T-helper 2 cell treated with Interferon-gamma antibody and Interleukin-4, amounts not matched to agents 100 ng/mL and 5 ng/mL, for 36 hours (primary cell): ENCODE data around the gene GNG8. TPM values are rescaled to one million over a fixed set of nuclear protein-coding genes. Genes with fewer than 3 reads are reported as not detected.

Experiments
- intact Hi-C: fragments of 100-400 bp; cut with micrococcal nuclease; formaldehyde crosslinking; loops from one replicate; pipeline ENCODE4 v1.15.1; 2023
- total RNA-seq: library from RNA; stranded (reverse); gene quantifications from 2 replicates; pipeline ENCODE4 v1.2.3, GENCODE V29; 2022

The GNG8 gene
- total RNA-seq, 1 donor from 2014 or later: 4.6 TPM

- intact Hi-C loops: no loop called here
These were observed 15.3 kb downstream of the GNG8 start for GRCh38 chr19:46620716-46621115.

DNA sequence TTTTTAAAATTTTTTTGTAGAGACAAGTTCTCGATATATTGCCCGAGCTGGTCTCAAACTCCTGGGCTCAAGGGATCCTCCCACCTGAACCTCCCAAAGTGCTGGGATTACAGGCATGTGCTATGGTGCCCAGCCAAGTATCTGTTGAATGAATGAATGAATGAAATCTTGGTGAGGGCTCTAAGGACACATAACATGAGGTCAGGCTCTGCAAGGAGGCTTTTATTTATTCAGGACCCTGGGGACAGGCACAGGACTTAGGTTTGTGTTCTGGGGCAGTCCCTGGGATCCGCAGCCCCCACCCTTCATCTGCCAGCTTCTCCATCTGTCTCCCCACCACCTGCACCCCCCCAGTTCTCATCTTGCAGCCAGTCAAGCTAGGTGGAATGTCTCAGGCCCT, 15.7 kb downstream of the GNG8 start:
- intact Hi-C loops: no loop called here

DNA sequence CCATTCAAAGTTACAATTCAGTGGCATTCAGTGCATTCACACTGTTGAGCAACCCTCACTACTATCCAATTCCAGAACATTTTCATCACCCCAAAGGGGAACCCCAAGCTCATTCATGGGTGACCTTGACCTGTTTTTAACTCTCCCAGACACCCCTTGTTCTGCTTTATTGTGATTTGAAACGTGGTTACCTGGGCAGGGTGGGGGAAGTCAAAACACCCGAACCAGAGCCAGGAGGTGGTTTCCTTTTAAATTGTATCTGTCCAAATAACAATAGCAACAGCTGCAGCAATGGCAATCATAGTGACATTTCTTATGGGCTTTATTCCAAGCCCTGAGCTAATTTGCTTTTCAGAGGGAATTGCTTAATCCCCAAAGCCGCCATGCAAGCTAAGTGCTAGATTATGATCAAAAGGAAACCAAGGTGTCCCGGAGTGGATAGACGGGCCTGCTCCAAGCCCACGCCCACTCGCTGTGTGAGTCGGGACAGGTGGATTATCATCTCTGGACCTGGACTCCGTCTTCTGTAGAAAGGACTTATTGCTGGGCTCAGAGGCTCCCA, 17.3 kb downstream of the GNG8 start:
- intact Hi-C loops: no loop called here

GRCh38 chr19:46617601-46618000, 18.4 kb downstream of the GNG8 start:
- intact Hi-C loops: loop anchor here (2.0 kb wide), 1 partner anchor 17 kb away; no protein-coding TSS in a partner anchor

GRCh38 chr19:46616631-46617322, 19.2 kb downstream of the GNG8 start:
- intact Hi-C loops: loop anchor here (2.0 kb wide), 1 partner anchor 18 kb away; no protein-coding TSS in a partner anchor

DNA sequence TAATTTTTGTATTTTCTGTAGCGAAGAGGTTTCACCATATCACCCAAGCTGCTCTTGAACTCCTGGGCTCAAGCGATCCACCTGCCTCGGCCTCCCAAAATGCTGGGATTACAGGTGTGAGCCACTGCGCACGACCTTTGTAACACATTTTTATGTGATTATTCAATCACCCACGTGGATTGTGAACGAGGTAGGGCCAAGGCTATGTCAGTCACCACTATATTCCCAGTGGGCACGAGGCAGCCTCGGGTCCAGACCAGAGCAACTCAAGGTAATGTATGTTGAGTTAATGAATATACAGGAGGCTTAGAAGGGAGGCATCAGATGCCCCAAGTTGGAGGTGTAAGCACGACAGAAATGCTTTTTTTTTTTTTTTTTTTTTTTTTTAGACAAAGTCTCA, 20.0 kb downstream of the GNG8 start:
- intact Hi-C loops: loop anchor here (2.0 kb wide), 1 partner anchor 19 kb away; no protein-coding TSS in a partner anchor

- intact Hi-C loops: loop anchor here (1.0 to 5.0 kb wide), 2 partner anchors 48 to 103 kb away; partner anchors contain the start of gene PRKD2
These were observed 21.8 kb downstream of the GNG8 start for GRCh38 chr19:46614114-46614722.

DNA sequence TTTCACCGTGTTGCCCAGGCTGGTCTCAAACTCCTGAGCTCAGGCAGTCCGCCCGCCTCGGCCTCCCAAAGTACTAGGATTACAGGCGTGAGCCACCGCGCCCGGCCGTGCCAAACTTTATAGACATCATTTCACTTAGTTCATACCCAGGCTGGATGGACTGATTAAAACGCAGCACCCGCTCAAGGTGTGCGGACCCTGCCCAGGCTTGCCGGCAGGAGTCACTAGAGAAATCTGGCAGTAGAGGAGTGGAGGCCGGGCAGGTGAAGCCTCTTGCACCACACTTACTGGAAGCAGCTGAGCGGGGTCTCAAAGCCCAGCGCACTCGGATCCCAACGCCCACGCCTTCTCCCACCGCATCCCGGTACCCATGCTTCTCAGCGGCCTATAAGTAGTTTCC, 22.5 kb downstream of the GNG8 start:
- intact Hi-C loops: loop anchor here (5.0 kb wide), 1 partner anchor 104 kb away; the partner anchor contains the start of gene PRKD2

- intact Hi-C loops: loop anchor here (1.0 to 5.0 kb wide), 2 partner anchors 11 to 106 kb away; partner anchors contain the start of gene PRKD2
These were observed 24.2 kb downstream of the GNG8 start for GRCh38 chr19:46611776-46612175.

DNA sequence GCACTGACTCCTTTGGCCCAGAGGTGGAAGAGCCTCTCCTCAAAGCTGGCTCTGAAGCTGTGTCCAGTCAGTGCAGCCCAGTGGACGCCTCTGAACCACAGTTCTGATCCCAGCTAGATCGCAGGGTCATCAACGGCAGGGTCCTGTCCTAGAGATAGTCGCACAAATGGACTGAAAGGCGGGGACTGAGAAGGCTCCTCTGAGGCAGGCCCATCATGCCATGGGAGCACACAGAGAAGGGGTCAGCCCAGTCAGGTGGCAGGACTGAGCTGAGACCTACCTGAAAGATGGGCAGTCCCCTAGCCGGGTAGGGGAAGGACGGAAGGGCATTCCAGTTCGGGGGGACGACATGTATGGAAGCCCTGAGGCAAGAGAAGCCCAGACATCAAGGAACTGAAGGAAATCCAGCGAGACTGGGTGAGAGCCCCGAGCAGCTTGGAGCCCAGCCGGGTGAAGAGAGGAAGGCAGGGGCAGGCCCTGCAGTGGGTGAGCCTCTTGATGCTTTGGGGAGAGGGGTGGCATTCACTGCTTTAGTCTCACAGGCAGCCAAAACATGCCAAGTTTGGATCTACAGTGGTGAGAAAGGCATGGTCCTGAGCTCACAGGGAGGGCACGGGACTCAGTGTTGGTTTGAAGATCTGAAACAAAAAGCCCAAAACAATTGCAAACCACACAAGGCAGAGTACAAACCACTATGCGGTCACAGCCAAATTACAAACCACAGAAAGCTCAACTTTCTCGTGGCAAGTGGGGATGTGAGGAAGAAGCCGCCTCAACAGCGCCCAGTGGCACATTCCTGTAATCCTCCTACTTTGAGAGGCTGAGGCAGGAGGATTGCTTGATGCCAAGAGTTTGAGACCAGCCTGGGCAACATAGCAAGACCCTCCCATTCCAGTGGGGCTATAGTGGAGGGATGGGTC, 24.9 kb downstream of the GNG8 start:
- intact Hi-C loops: loop anchor here (1.0 to 5.0 kb wide), 2 partner anchors 11 to 106 kb away; partner anchors contain the start of gene PRKD2

DNA sequence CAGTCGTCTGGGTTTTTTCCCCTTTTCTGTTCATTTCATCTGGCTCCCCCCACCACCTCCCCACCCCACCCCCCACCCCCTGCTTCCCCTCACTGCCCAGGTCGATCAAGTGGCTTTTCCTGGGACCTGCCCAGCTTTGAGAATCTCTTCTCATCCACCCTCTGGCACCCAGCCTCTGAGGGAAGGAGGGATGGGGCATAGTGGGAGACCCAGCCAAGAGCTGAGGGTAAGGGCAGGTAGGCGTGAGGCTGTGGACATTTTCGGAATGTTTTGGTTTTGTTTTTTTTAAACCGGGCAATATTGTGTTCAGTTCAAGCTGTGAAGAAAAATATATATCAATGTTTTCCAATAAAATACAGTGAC, 25.6 kb downstream of the GNG8 start:
- intact Hi-C loops: loop anchor here (5.0 kb wide), 1 partner anchor 107 kb away; the partner anchor contains the start of gene PRKD2

DNA sequence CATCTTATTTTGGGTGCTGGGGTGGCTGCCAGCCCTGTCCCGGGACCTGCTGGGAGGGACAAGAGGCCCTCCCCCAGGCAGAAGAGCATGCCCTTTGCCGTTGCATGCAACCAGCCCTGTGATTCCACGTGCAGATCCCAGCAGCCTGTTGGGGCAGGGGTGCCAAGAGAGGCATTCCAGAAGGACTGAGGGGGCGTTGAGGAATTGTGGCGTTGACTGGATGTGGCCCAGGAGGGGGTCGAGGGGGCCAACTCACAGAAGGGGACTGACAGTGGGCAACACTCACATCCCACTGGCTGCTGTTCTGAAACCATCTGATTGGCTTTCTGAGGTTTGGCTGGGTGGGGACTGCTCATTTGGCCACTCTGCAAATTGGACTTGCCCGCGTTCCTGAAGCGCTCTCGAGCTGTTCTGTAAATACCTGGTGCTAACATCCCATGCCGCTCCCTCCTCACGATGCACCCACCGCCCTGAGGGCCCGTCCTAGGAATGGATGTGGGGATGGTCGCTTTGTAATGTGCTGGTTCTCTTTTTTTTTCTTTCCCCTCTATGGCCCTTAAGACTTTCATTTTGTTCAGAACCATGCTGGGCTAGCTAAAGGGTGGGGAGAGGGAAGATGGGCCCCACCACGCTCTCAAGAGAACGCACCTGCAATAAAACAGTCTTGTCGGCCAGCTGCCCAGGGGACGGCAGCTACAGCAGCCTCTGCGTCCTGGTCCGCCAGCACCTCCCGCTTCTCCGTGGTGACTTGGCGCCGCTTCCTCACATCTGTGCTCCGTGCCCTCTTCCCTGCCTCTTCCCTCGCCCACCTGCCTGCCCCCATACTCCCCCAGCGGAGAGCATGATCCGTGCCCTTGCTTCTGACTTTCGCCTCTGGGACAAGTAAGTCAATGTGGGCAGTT, 26.2 kb downstream of the GNG8 start:
- intact Hi-C loops: loop anchor here (5.0 kb wide), 1 partner anchor 108 kb away; the partner anchor contains the start of gene PRKD2

DNA sequence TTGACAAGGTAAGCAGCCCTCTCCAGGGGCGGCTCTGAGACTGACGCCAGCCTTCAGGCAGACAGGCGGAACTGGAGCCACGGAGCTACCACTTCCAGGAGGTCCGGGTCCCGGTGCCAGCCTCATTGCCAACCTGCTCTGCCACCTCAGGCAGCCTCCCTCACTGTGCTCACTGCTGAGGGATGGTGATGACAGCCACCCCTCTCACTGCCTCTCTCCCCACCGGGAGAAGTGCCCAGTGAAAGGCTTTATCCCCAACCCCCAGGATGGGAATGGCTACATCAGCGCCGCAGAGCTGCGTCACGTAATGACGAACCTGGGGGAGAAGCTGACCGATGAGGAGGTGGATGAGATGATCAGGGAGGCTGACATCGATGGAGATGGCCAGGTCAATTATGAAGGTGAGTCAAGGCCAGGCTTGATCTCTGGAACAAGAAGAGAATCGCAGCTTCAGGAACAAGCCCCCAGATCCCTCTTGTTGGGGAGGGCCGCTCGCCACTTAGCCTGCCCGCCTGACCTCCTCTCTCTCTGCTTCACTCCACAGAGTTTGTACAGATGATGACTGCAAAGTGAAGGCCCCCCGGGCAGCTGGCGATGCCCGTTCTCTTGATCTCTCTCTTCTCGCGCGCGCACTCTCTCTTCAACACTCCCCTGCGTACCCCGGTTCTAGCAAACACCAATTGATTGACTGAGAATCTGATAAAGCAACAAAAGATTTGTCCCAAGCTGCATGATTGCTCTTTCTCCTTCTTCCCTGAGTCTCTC, 27.2 kb downstream of the GNG8 start:
- intact Hi-C loops: no loop called here

DNA sequence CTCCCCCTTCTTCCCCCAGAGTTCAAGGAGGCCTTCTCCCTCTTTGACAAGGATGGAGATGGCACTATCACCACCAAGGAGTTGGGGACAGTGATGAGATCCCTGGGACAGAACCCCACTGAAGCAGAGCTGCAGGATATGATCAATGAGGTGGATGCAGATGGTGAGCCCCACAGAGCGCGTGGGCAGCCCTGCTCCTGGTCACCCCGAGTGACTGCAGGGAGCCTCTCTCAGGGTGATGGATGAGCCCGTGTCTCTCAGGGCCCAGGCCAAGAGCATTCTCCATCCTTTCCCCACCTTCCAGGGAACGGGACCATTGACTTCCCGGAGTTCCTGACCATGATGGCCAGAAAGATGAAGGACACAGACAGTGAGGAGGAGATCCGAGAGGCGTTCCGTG, 27.8 kb downstream of the GNG8 start:
- intact Hi-C loops: no loop called here

- intact Hi-C loops: no loop called here
These were observed 28.6 kb downstream of the GNG8 start for GRCh38 chr19:46607448-46607841.

GRCh38 chr19:46606681-46607447, 29.1 kb downstream of the GNG8 start:
- intact Hi-C loops: no loop called here

- intact Hi-C loops: no loop called here
These were observed 30.0 kb downstream of the GNG8 start for GRCh38 chr19:46606019-46606418.

GRCh38 chr19:46605356-46605821, 30.6 kb downstream of the GNG8 start:
- intact Hi-C loops: no loop called here
